ENCODE measurements around the gene OTOGL.
"Not testable (repeated sequence)": the region's sequence is repeated elsewhere in the genome, so short reads cannot be mapped to it uniquely, and the experiment has no call there.

OTOGL gene

GRCh38 chr12:80291108-80291754, 191.9 kb downstream of the OTOGL start:
- Histone ChIP-seq H3K27me3 (replicated peaks) (no peaks in the 10 kb centered on the region), H3K27ac (no peak overlapping the region), H3K4me3 (ENCODE audit: low read depth, low read length) (no peak overlapping the region), H3K36me3 (replicated peaks) (no peaks in the 10 kb centered on the region)
- TF ChIP-seq CTCF (IDR thresholded peaks at IDR 0.05; ENCODE audit: low read depth, low read length, missing control alignments), result no peak
- no peak for DNase-seq
- in situ Hi-C loops (cut with HindIII; ENCODE audit: low pct_ligation_motif_present, low sequenced_read_pairs), result no loop called here

- no peak for TF ChIP-seq CTCF (IDR thresholded peaks at IDR 0.05; ENCODE audit: low read depth, low read length, missing control alignments)
- H3K4me3 ChIP-seq (ENCODE audit: low read depth, low read length), result no peak overlapping the region
- in situ Hi-C loops (cut with HindIII; ENCODE audit: low pct_ligation_motif_present, low sequenced_read_pairs), result no loop called here
Observed at GRCh38 chr12:80293347-80293746, 194.0 kb downstream of the OTOGL start.

GRCh38 chr12:80293759-80294158, 194.4 kb downstream of the OTOGL start:
- in situ Hi-C loops (cut with HindIII; ENCODE audit: low pct_ligation_motif_present, low sequenced_read_pairs), result no loop called here
- Histone ChIP-seq H3K36me3 (replicated peaks) (no peaks in the 10 kb centered on the region), H3K27me3 (replicated peaks) (no peaks in the 10 kb centered on the region), H3K4me3 (ENCODE audit: low read depth, low read length) (no peak overlapping the region), H3K27ac (no peak overlapping the region)
- no peak for DNase-seq
- no peak for TF ChIP-seq CTCF (IDR thresholded peaks at IDR 0.05; ENCODE audit: low read depth, low read length, missing control alignments)

More at GRCh38 chr12:80293347-80293746, 194.0 kb downstream of the OTOGL start:
- Histone ChIP-seq H3K36me3 (replicated peaks) (no peaks in the 10 kb centered on the region), H3K27ac (no peak overlapping the region), H3K27me3 (replicated peaks) (no peaks in the 10 kb centered on the region)
- DNase-seq, result no peak

GRCh38 chr12:80299219-80299618, 199.9 kb downstream of the OTOGL start:
- in situ Hi-C loops (cut with HindIII; ENCODE audit: low pct_ligation_motif_present, low sequenced_read_pairs), result no loop called here
- no peaks in the 10 kb centered on the region for H3K36me3 ChIP-seq (replicated peaks)
- H3K27me3 ChIP-seq (replicated peaks), result no peaks in the 10 kb centered on the region
- H3K27ac ChIP-seq, result no peak overlapping the region
- TF ChIP-seq CTCF (IDR thresholded peaks at IDR 0.05; ENCODE audit: low read depth, low read length, missing control alignments), result no peak
- no peak for DNase-seq
- H3K4me3 ChIP-seq (ENCODE audit: low read depth, low read length), result no peak overlapping the region

- Histone ChIP-seq H3K36me3 (replicated peaks) (no peaks in the 10 kb centered on the region), H3K27ac (no peak overlapping the region), H3K27me3 (replicated peaks) (no peaks in the 10 kb centered on the region), H3K4me3 (ENCODE audit: low read depth, low read length) (no peak overlapping the region)
- no peak for TF ChIP-seq CTCF (IDR thresholded peaks at IDR 0.05; ENCODE audit: low read depth, low read length, missing control alignments)
- in situ Hi-C loops (cut with HindIII; ENCODE audit: low pct_ligation_motif_present, low sequenced_read_pairs), result no loop called here
- no peak for DNase-seq
Observed at GRCh38 chr12:80299976-80300375, 200.6 kb downstream of the OTOGL start.

- in situ Hi-C loops (cut with HindIII; ENCODE audit: low pct_ligation_motif_present, low sequenced_read_pairs); H3K4me3 ChIP-seq (ENCODE audit: low read depth, low read length); H3K36me3 ChIP-seq (replicated peaks); DNase-seq; H3K27me3 ChIP-seq (replicated peaks); H3K27ac ChIP-seq: not testable (repeated sequence)
Observed at GRCh38 chr12:80307436-80307835, 208.1 kb downstream of the OTOGL start.

All from brain microvascular endothelial cell (primary cell).